ENCODE measurements around the gene UHRF2. TPM values are rescaled to one million over a fixed set of nuclear protein-coding genes. Genes with fewer than 3 reads are reported as not detected.
A peak's percentile ranks its signal among the peaks of the same experiment; 100 is the strongest.
"Not testable (repeated sequence)": the region's sequence is repeated elsewhere in the genome, so short reads cannot be mapped to it uniquely, and the experiment has no call there.

The UHRF2 gene
- total and polyA plus RNA-seq, 7 experiments from 2014 or later = 11.4 to 117 (median 95.2) TPM

DNA sequence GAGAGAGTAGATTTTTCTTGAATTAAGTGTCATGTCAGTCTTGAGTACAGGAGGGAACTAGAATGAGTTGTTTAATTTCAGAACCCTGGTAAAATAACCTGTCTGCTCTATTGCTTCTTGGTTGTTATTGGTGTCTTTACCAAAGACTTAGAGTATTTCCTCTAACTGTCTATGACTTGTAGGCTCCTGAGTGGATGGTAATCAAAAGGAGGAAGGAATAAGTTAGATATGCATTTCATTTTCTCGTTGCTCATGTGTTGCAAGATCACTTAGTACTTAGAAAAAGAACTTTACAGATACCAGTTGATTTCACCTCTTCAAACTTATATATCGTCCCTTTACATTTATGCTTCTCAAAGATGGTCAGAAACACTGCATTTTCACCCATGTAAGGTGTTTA, 31.1 kb downstream of the UHRF2 start:
- Mint-ChIP-seq H3K9me3 (peaks cover 0 to 2% (median 0%) of the 10 kb centered on the region in 11 donors), H3K4me1 (peaks cover 34 to 86% (median 82%) of the 10 kb centered on the region in 7 donors), H3K27me3 (no peaks in the 10 kb centered on the region), H3K27ac (peak overlapping the region in 7 of 9 donors; percentile 0 to 47 (median 34)), H3K36me3 (peaks cover 0 to 30% (median 11%) of the 10 kb centered on the region in 5 donors), H3K4me3 (peak overlapping the region in 2 of 10 donors; percentile 12 to 25)
- H3K4me3 ChIP-seq (ENCODE audit: low read length) = no peak overlapping the region
- H3K27me3 ChIP-seq (ENCODE audit: control insufficient read depth in 2 of 2, insufficient read depth in 2 of 2, low read length in 2 of 2) = no peaks in the 10 kb centered on the region
- ChIA-PET CTCF (no interaction called here), POLR2A (no interaction called here)
- peaks cover 15 to 29% of the 10 kb centered on the region in 2 donors for H3K4me1 ChIP-seq (ENCODE audit: control insufficient read depth in 2 of 2, insufficient read depth in 2 of 2, low read length in 2 of 2)
- intact Hi-C loops (cut with micrococcal nuclease) = no loop called here
- no peaks in the 10 kb centered on the region for H3K36me3 ChIP-seq (ENCODE audit: control insufficient read depth in 2 of 3, insufficient read depth in 3 of 3, low read length in 3 of 3)
- peak; percentile 44 for ATAC-seq
- DNase-seq = no peak
- no peaks in the 10 kb centered on the region for H3K9me3 ChIP-seq (ENCODE audit: control insufficient read depth in 2 of 3, low read length in 3 of 3)
- no peak overlapping the region for H3K27ac ChIP-seq (ENCODE audit: low read depth, low read length)

DNA sequence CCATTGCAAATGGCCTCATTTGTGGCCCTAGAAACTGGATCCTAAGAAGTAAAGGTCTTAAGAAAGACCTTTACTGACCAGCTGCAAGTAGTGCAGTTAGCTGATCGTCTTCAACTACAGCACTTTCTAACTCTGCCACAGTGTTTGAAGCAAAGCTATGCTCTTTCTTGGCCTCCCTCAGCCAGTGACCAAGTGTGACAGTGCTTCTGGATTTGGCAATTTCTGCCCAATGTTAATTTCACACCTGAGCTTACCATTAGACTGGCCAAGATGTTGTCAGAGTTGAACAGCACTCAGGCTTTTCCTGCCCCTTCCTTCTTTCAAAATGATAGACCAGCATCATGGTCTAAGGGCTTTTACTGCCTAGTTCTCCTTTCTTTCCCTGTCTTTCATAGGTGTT, 36.1 kb downstream of the UHRF2 start:
- POLR2A ChIA-PET = no interaction called here
- Mint-ChIP-seq H3K27ac (peak overlapping the region in 1 of 9 donors; percentile 55), H3K4me1 (peaks cover 46 to 78% (median 73%) of the 10 kb centered on the region in 7 donors), H3K4me3 (peak overlapping the region in 3 of 10 donors; percentile 21 to 42 (median 29)), H3K27me3 (no peaks in the 10 kb centered on the region), H3K9me3 (peaks cover 0 to 12% (median 0%) of the 10 kb centered on the region in 11 donors), H3K36me3 (peaks cover 0 to 29% (median 15%) of the 10 kb centered on the region in 5 donors)
- DNase-seq (no peak), ATAC-seq (no peak)
- H3K36me3 ChIP-seq (ENCODE audit: control insufficient read depth in 2 of 3, insufficient read depth in 3 of 3, low read length in 3 of 3) = no peaks in the 10 kb centered on the region
- no peak overlapping the region for H3K4me3 ChIP-seq (ENCODE audit: low read length)
- H3K4me1 ChIP-seq (ENCODE audit: control insufficient read depth in 2 of 2, insufficient read depth in 2 of 2, low read length in 2 of 2) = peaks cover 11 to 25% of the 10 kb centered on the region in 2 donors
- H3K27me3 ChIP-seq (ENCODE audit: control insufficient read depth in 2 of 2, insufficient read depth in 2 of 2, low read length in 2 of 2) = no peaks in the 10 kb centered on the region
- intact Hi-C loops (cut with micrococcal nuclease) = loop anchor here in 1 of 2 donors (1.0 kb wide), 1 partner anchor 10 kb away; no protein-coding TSS in a partner anchor
- CTCF ChIA-PET = no interaction called here
- no peak overlapping the region for H3K27ac ChIP-seq (ENCODE audit: low read depth, low read length)
- no peaks in the 10 kb centered on the region for H3K9me3 ChIP-seq (ENCODE audit: control insufficient read depth in 2 of 3, low read length in 3 of 3)

DNA sequence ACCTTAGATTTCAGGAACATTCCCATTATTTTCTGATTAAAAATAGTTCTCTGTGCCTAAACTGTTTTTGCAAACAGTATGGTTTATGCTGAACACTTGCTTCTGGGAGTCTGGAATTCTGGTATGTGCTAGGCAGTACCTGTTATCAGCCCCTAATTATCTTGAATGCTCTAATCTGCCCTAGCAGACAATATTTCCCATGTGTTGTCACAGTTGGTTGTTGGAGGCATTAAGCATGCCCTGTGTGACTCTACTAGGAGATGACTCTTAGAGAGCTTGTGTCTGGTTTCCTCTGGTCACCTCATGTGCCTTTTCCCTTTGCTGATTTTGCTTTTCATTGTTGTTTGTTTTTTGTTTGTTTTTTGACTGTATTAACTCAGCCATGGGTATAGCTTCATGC, 36.6 kb downstream of the UHRF2 start:
- no peak overlapping the region for H3K4me3 ChIP-seq (ENCODE audit: low read length)
- H3K4me1 Mint-ChIP-seq = peaks cover 46 to 78% (median 67%) of the 10 kb centered on the region in 7 donors
- POLR2A ChIA-PET = no interaction called here

DNA sequence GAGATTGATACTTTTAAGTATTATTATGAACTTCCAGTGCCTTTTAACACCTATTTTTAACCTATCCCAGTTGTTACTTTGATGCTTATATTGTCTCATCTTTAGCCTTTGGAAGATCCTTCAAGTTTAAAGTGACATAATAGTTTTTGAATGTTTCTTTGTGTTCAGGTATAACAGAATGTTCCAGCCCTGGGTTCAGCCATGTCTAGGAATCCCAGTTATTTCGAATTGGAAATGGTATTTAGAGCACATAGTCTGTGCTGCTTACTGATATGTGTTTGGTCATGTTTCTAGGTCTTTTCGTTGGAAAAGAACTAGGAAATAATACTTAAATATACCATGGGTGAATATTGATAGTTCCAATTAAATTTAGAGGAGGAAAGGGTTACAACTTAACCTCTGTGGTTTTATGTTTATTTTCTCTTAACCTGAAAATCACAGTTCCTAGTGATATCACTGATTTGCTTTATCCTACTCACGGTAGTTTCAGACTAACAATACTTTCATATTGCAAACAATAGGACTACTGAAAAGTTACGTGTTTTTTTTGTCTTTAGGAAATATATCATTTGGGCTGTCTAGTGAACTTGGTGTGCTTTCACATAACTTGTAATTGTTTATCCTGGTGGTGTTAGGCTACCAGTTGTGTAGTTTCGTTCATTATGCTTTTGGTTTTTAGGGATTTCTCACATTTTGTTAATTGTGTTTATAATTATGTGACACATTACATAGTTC, 37.8 kb downstream of the UHRF2 start:
- Mint-ChIP-seq H3K4me3 (peak overlapping the region in 1 of 10 donors; percentile 36), H3K27ac (peak overlapping the region in 3 of 9 donors; percentile 19 to 48 (median 41)), H3K36me3 (peaks cover 0 to 44% (median 27%) of the 10 kb centered on the region in 5 donors), H3K9me3 (peaks cover 0 to 20% (median 3%) of the 10 kb centered on the region in 11 donors), H3K4me1 (peaks cover 48 to 77% (median 61%) of the 10 kb centered on the region in 7 donors), H3K27me3 (no peaks in the 10 kb centered on the region)
- Histone ChIP-seq H3K4me1 (ENCODE audit: control insufficient read depth in 2 of 2, insufficient read depth in 2 of 2, low read length in 2 of 2) (peaks cover 11 to 25% of the 10 kb centered on the region in 2 donors), H3K4me3 (ENCODE audit: low read length) (no peak overlapping the region), H3K27me3 (ENCODE audit: control insufficient read depth in 2 of 2, insufficient read depth in 2 of 2, low read length in 2 of 2) (no peaks in the 10 kb centered on the region), H3K36me3 (ENCODE audit: control insufficient read depth in 2 of 3, insufficient read depth in 3 of 3, low read length in 3 of 3) (no peaks in the 10 kb centered on the region), H3K27ac (ENCODE audit: low read depth, low read length) (no peak overlapping the region), H3K9me3 (ENCODE audit: control insufficient read depth in 2 of 3, low read length in 3 of 3) (no peaks in the 10 kb centered on the region)
- POLR2A ChIA-PET = no interaction called here
- ATAC-seq (no peak), DNase-seq (no peak)
- CTCF ChIA-PET = no interaction called here
- intact Hi-C loops (cut with micrococcal nuclease) = loop anchor here in 1 of 2 donors (5.0 kb wide), 1 partner anchor 39 kb away; the partner anchor contains the start of gene UHRF2

More for the DNA sequence above, 36.6 kb downstream of the UHRF2 start:
- no peaks in the 10 kb centered on the region for H3K36me3 ChIP-seq (ENCODE audit: control insufficient read depth in 2 of 3, insufficient read depth in 3 of 3, low read length in 3 of 3)
- no peak for ATAC-seq
- Mint-ChIP-seq H3K36me3 (peaks cover 0 to 35% (median 20%) of the 10 kb centered on the region in 5 donors), H3K27ac (peak overlapping the region in 3 of 9 donors; percentile 23 to 71 (median 38)), H3K27me3 (no peaks in the 10 kb centered on the region), H3K9me3 (peaks cover 0 to 16% (median 0%) of the 10 kb centered on the region in 11 donors), H3K4me3 (peak overlapping the region in 8 of 10 donors; percentile 8 to 55 (median 28))
- no peaks in the 10 kb centered on the region for H3K9me3 ChIP-seq (ENCODE audit: control insufficient read depth in 2 of 3, low read length in 3 of 3)
- CTCF ChIA-PET = no interaction called here
- intact Hi-C loops (cut with micrococcal nuclease) = loop anchor here in 1 of 2 donors (1.0 to 5.0 kb wide), 2 partner anchors 10 to 37 kb away; partner anchors contain the start of gene UHRF2
- no peaks in the 10 kb centered on the region for H3K27me3 ChIP-seq (ENCODE audit: control insufficient read depth in 2 of 2, insufficient read depth in 2 of 2, low read length in 2 of 2)
- no peak overlapping the region for H3K27ac ChIP-seq (ENCODE audit: low read depth, low read length)
- no peak for DNase-seq
- H3K4me1 ChIP-seq (ENCODE audit: control insufficient read depth in 2 of 2, insufficient read depth in 2 of 2, low read length in 2 of 2) = peaks cover 11 to 25% of the 10 kb centered on the region in 2 donors

DNA sequence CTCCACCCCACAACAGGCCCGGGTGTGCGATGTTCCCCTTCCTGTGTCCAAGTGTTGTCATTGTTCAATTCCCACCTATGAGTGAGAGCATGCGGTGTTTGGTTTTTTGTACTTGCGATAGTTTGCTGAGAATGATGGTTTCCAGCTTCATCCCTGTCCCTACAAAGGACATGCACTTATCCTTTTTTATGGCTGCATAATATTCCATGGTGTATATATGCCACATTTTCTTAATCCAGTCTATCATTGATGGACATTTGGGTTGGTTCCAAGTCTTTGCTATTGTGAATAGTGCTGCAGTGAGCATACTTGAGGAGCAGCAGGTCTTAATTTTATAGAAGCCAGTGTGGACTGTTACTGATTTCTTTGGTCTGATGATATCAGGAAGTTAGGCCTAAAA, 42.3 kb downstream of the UHRF2 start:
- Mint-ChIP-seq H3K36me3 (peaks cover 11 to 61% (median 47%) of the 10 kb centered on the region in 5 donors), H3K4me1 (peaks cover 36 to 68% (median 49%) of the 10 kb centered on the region in 7 donors), H3K9me3 (peaks cover 0 to 40% (median 17%) of the 10 kb centered on the region in 11 donors)
- H3K27me3 ChIP-seq (ENCODE audit: control insufficient read depth in 2 of 2, insufficient read depth in 2 of 2, low read length in 2 of 2); H3K27me3 Mint-ChIP-seq; H3K4me3 ChIP-seq (ENCODE audit: low read length); ATAC-seq; H3K4me3 Mint-ChIP-seq; H3K27ac Mint-ChIP-seq; H3K36me3 ChIP-seq (ENCODE audit: control insufficient read depth in 2 of 3, insufficient read depth in 3 of 3, low read length in 3 of 3); H3K27ac ChIP-seq (ENCODE audit: low read depth, low read length); H3K9me3 ChIP-seq (ENCODE audit: control insufficient read depth in 2 of 3, low read length in 3 of 3); POLR2A ChIA-PET; DNase-seq; intact Hi-C loops (cut with micrococcal nuclease): not testable (repeated sequence)
- peaks cover 0 to 10% of the 10 kb centered on the region in 2 donors for H3K4me1 ChIP-seq (ENCODE audit: control insufficient read depth in 2 of 2, insufficient read depth in 2 of 2, low read length in 2 of 2)
- CTCF ChIA-PET = interaction anchor here (0.9 kb wide), 1 partner anchor 102 kb away, joined by 4 read pairs; no protein-coding TSS in a partner anchor

DNA sequence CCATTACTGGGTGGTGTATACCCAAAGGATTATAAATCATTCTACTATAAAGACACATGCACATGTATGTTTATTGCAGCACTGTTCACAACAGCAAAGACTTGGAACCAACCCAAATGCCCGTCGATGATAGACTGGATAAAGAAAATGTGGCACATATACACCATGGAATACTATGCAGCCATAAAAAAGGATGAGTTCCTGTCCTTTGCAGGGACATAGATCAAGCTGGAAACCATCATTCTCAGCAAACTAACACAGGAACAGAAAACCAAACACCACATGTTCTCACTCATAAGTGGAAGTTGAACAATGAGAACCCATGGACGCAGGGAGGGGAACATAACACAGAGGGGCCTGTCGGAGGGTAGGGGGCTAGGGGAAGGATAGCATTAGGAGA, 45.7 kb downstream of the UHRF2 start:
- H3K27me3 Mint-ChIP-seq; POLR2A ChIA-PET; CTCF ChIA-PET; DNase-seq; H3K9me3 ChIP-seq (ENCODE audit: control insufficient read depth in 2 of 3, low read length in 3 of 3); H3K4me3 ChIP-seq (ENCODE audit: low read length); H3K4me1 ChIP-seq (ENCODE audit: control insufficient read depth in 2 of 2, insufficient read depth in 2 of 2, low read length in 2 of 2); H3K27ac Mint-ChIP-seq; intact Hi-C loops (cut with micrococcal nuclease); H3K27ac ChIP-seq (ENCODE audit: low read depth, low read length); H3K27me3 ChIP-seq (ENCODE audit: control insufficient read depth in 2 of 2, insufficient read depth in 2 of 2, low read length in 2 of 2); ATAC-seq; H3K4me3 Mint-ChIP-seq: not testable (repeated sequence)
- peaks cover 0 to 16% (median 9%) of the 10 kb centered on the region in 3 experiments for H3K36me3 ChIP-seq (ENCODE audit: control insufficient read depth in 2 of 3, insufficient read depth in 3 of 3, low read length in 3 of 3)
- peaks cover 0 to 31% (median 17%) of the 10 kb centered on the region in 11 donors for H3K9me3 Mint-ChIP-seq
- H3K4me1 Mint-ChIP-seq = peaks cover 7 to 50% (median 36%) of the 10 kb centered on the region in 7 donors
- H3K36me3 Mint-ChIP-seq = peaks cover 11 to 55% (median 45%) of the 10 kb centered on the region in 5 donors

All from naive thymus-derived CD4-positive, alpha-beta T cell (primary cell).